Measurements from ENCODE around the gene UBASH3B.
A peak's percentile ranks its signal among the peaks of the same experiment; 100 is the strongest.

The UBASH3B gene

DNA sequence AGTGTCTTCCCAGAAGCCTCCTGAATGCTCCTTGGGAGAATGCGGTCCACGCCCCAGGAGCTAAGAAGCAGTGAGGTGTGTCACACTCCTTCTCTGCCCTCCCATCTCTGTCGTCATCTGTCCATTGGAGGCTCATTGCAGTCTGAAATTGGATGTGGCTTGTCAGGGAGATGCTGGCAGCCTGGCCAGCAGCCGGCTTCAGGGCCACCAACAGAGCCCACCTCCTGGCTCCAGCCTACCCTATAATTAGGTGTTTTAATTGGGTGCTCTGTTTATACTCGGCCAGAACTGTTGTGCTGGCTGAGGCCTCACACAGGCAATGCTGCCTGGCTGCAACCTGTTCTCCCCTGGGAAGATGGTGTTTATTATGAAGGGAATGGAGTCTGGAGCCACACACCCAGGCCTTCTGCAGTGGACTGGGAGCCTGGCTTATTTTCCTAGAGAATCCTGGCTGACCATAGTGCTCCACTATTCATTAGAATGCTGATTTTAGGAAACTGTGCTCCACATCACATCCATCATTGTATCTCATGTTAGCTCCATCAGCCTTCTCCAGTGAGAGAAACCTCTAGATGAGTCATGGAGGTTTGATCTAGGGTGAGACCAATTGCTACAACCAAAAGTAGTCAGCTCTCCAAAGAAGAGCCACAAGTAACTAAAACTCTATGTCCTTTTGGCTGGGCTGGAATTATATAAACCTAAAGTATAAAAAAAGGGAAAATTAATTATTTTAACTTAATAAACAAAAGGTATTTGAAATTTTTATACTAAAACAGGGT lies 96.0 kb downstream of the UBASH3B start:
- no peaks in the 10 kb centered on the region for H4K20me1 ChIP-seq (ENCODE audit: insufficient read depth, low read length)
- peaks cover 46% of the 10 kb centered on the region for H3K4me1 ChIP-seq (ENCODE audit: low read length)
- no peak overlapping the region for H3K4me2 ChIP-seq (ENCODE audit: low read depth, low read length)
- DNase-seq = no peak
- no peaks in the 10 kb centered on the region for H3K9me3 ChIP-seq (replicated peaks; ENCODE audit: insufficient read depth, low read length)
- H3K27me3 ChIP-seq (replicated peaks; ENCODE audit: insufficient read depth, low read length) = no peaks in the 10 kb centered on the region
- no peak overlapping the region for H3K4me3 ChIP-seq (ENCODE audit: low read length)
- no peaks in the 10 kb centered on the region for H3K9me2 ChIP-seq (replicated peaks; ENCODE audit: insufficient read depth, low read length)
- no peak overlapping the region for H3K27ac ChIP-seq (ENCODE audit: low read length)
- no peaks in the 10 kb centered on the region for H3K79me2 ChIP-seq (ENCODE audit: low read length)
- peaks cover 22% of the 10 kb centered on the region for H3F3A ChIP-seq (ENCODE audit: insufficient read depth, low read length)
- no peak overlapping the region for H2AFZ ChIP-seq (ENCODE audit: low read length)
- no peaks in the 10 kb centered on the region for H3K36me3 ChIP-seq (replicated peaks; ENCODE audit: insufficient read depth, low read length)
- no peak overlapping the region for H3K9ac ChIP-seq (ENCODE audit: low read length)
- no peak for TF ChIP-seq EZH2 (optimal IDR thresholded peaks at IDR 0.05; ENCODE audit: low read depth, low read length)
- TF ChIP-seq, protein P1, sequence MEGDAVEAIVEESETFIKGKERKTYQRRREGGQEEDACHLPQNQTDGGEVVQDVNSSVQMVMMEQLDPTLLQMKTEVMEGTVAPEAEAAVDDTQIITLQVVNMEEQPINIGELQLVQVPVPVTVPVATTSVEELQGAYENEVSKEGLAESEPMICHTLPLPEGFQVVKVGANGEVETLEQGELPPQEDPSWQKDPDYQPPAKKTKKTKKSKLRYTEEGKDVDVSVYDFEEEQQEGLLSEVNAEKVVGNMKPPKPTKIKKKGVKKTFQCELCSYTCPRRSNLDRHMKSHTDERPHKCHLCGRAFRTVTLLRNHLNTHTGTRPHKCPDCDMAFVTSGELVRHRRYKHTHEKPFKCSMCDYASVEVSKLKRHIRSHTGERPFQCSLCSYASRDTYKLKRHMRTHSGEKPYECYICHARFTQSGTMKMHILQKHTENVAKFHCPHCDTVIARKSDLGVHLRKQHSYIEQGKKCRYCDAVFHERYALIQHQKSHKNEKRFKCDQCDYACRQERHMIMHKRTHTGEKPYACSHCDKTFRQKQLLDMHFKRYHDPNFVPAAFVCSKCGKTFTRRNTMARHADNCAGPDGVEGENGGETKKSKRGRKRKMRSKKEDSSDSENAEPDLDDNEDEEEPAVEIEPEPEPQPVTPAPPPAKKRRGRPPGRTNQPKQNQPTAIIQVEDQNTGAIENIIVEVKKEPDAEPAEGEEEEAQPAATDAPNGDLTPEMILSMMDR (IDR thresholded peaks at IDR 0.05; ENCODE audit: low read length) = no peak
- TF ChIP-seq EZH2phosphoT487 (IDR thresholded peaks at IDR 0.05; ENCODE audit: low read length) = no peak

DNA sequence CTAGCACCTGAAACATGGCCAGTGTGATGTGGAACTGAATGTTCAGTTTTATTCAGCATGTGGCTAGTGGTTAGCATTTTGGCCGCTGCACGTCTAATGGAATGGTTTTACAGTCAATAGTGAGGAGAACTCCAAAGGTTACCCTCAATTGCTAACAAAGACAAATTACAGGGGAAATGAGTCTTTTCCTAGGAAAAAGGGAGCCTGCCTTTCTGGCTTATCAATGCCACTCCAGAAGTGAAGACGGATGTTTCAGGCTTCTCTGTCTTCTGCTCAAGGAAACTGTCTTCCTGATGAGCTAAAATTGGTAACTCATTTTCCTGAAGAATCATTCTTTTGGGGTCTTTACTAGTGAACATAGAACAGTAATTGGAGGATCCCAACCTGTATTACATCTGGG lies 98.5 kb downstream of the UBASH3B start:
- no peak for DNase-seq
- H3K9me2 ChIP-seq (replicated peaks; ENCODE audit: insufficient read depth, low read length) = no peaks in the 10 kb centered on the region
- H3K4me3 ChIP-seq (ENCODE audit: low read length) = no peak overlapping the region
- TF ChIP-seq EZH2 (optimal IDR thresholded peaks at IDR 0.05; ENCODE audit: low read depth, low read length) (no peak), EZH2phosphoT487 (IDR thresholded peaks at IDR 0.05; ENCODE audit: low read length) (no peak)
- TF ChIP-seq, protein P1 (IDR thresholded peaks at IDR 0.05; ENCODE audit: low read length) = no peak
- no peak overlapping the region for H3K4me2 ChIP-seq (ENCODE audit: low read depth, low read length)
- no peaks in the 10 kb centered on the region for H3K27me3 ChIP-seq (replicated peaks; ENCODE audit: insufficient read depth, low read length)
- peaks cover 8% of the 10 kb centered on the region for H3F3A ChIP-seq (ENCODE audit: insufficient read depth, low read length)
- H2AFZ ChIP-seq (ENCODE audit: low read length) = no peak overlapping the region
- no peak overlapping the region for H3K9ac ChIP-seq (ENCODE audit: low read length)
- no peaks in the 10 kb centered on the region for H4K20me1 ChIP-seq (ENCODE audit: insufficient read depth, low read length)
- no peaks in the 10 kb centered on the region for H3K79me2 ChIP-seq (ENCODE audit: low read length)
- H3K27ac ChIP-seq (ENCODE audit: low read length) = no peak overlapping the region
- H3K4me1 ChIP-seq (ENCODE audit: low read length) = peaks cover 25% of the 10 kb centered on the region
- no peaks in the 10 kb centered on the region for H3K9me3 ChIP-seq (replicated peaks; ENCODE audit: insufficient read depth, low read length)
- H3K36me3 ChIP-seq (replicated peaks; ENCODE audit: insufficient read depth, low read length) = no peaks in the 10 kb centered on the region

DNA sequence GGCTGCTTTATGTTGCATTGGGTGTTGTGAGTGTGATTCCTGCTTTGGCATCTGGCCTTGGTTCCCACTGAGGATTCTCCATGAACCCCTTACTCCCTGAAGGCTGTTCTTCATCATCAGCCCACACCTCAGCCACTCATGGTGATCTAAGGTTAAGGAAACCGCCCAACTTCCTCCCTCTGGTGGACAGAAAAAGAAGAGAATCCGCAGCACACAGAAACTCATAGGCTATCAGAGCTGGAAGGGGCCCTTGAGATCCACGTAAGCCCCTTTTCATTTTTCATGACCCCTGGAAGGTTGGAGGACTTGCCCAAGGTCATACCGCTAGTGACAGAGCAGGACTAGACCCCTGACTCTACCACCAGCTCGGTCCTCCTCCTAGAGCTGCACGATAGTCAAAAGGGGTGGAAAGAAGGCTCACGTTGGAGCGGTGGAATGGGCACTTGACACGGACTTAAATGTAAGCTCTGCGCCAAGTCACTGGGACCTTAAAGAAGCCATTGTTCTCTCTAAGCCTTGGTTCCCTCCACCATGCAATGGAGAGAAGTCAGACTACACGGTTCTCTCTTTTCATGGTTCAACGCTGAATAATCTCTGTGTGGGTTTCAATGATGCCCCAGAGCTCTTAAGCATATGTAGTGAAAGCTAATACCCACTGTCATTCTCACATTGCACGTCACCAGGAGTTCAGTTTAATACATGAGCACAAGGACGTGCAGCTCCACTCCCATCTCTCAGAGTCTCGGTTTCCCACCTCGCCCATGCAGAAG lies 99.2 kb downstream of the UBASH3B start:
- H3K9me2 ChIP-seq (replicated peaks; ENCODE audit: insufficient read depth, low read length) = no peaks in the 10 kb centered on the region
- H3K9me3 ChIP-seq (replicated peaks; ENCODE audit: insufficient read depth, low read length) = no peaks in the 10 kb centered on the region
- peak; percentile 25 for DNase-seq
- H3K27me3 ChIP-seq (replicated peaks; ENCODE audit: insufficient read depth, low read length) = no peaks in the 10 kb centered on the region
- no peak for TF ChIP-seq EZH2phosphoT487 (IDR thresholded peaks at IDR 0.05; ENCODE audit: low read length)
- TF ChIP-seq, protein P1 (IDR thresholded peaks at IDR 0.05; ENCODE audit: low read length) = peak; percentile 53
- TF ChIP-seq EZH2 (optimal IDR thresholded peaks at IDR 0.05; ENCODE audit: low read depth, low read length) = no peak
- H3K27ac ChIP-seq (ENCODE audit: low read length) = no peak overlapping the region
- no peaks in the 10 kb centered on the region for H3K36me3 ChIP-seq (replicated peaks; ENCODE audit: insufficient read depth, low read length)
- 0 out of 2 replicates have a peak, but pooled peaks cover under 1% of the 10 kb centered on the region for H3F3A ChIP-seq (ENCODE audit: insufficient read depth, low read length)
- no peak overlapping the region for H3K9ac ChIP-seq (ENCODE audit: low read length)
- no peaks in the 10 kb centered on the region for H3K79me2 ChIP-seq (ENCODE audit: low read length)
- no peak overlapping the region for H3K4me2 ChIP-seq (ENCODE audit: low read depth, low read length)
- no peak overlapping the region for H2AFZ ChIP-seq (ENCODE audit: low read length)
- peaks cover 19% of the 10 kb centered on the region for H3K4me1 ChIP-seq (ENCODE audit: low read length)
- no peak overlapping the region for H3K4me3 ChIP-seq (ENCODE audit: low read length)
- H4K20me1 ChIP-seq (ENCODE audit: insufficient read depth, low read length) = no peaks in the 10 kb centered on the region

Measured in MM.1S (cell line).